Neural cell (in vitro differentiated cells): ENCODE measurements around the gene ZRANB1. TPM values are rescaled to one million over a fixed set of nuclear protein-coding genes. Genes with fewer than 3 reads are reported as not detected.

Experiments used
- H2AFZ ChIP-seq: fragments of 200-600, 300-800 bp; sonication (generic), shearing (Covaris generic); 2 replicates; pipeline ENCODE4 v1.6.0; 2014; ENCODE audit warnings: low read depth, mild to moderate bottlenecking, antibody characterized with exemption, low read length, moderate library complexity
- H3F3A ChIP-seq: fragments of 200-600 bp; shearing (Covaris generic); 2 replicates; pipeline ENCODE4 v1.6.1; 2016; ENCODE audit warnings: mild to moderate bottlenecking, moderate library complexity, mixed read lengths, antibody characterized with exemption, low read length; ENCODE audit not compliant: insufficient read depth, poor library complexity, severe bottlenecking
- H3K27ac ChIP-seq: fragments of 200-600, 300-800 bp; sonication (generic), shearing (Covaris generic); 2 replicates; pipeline ENCODE4 v1.5.1; 2014; ENCODE audit warnings: mild to moderate bottlenecking, low read length, moderate library complexity
- H3K27me3 ChIP-seq: fragments of 300-800, 200-600 bp; sonication (generic), shearing (Covaris generic); 2 replicates; pipeline ENCODE4 v1.6.0; 2014; ENCODE audit warnings: mild to moderate bottlenecking, low read depth, low read length, moderate library complexity; ENCODE audit not compliant: insufficient read depth
- H3K36me3 ChIP-seq: fragments of 300-800, 200-600 bp; sonication (generic), shearing (Covaris generic); 2 replicates; pipeline ENCODE4 v1.5.1; 2014; ENCODE audit warnings: mild to moderate bottlenecking, antibody characterized with exemption, low read length, moderate library complexity; ENCODE audit not compliant: insufficient read depth
- H3K4me2 ChIP-seq: fragments of 300-800, 200-600 bp; sonication (generic), shearing (Covaris generic); 2 replicates; pipeline ENCODE4 v1.6.0; 2014; ENCODE audit warnings: mild to moderate bottlenecking, low read length
- H3K4me3 ChIP-seq: fragments of 300-800, 200-600 bp; sonication (generic), shearing (Covaris generic); 2 replicates; pipeline ENCODE4 v1.5.1; 2014; ENCODE audit warnings: mild to moderate bottlenecking, low read length, moderate library complexity
- H3K79me2 ChIP-seq: fragments of 200-600 bp; shearing (Covaris generic); replicated peaks from 2 replicates; pipeline ENCODE4 v1.6.0; 2014; ENCODE audit warnings: mild to moderate bottlenecking, low read length, moderate library complexity; ENCODE audit not compliant: insufficient read depth
- H3K9ac ChIP-seq: fragments of 300-800, 200-600 bp; sonication (generic), shearing (Covaris generic); 2 replicates; pipeline ENCODE4 v1.6.1; 2016; ENCODE audit warnings: mild to moderate bottlenecking, low read length, mixed read lengths
- H3K9me2 ChIP-seq: fragments of 200-600 bp; shearing (Covaris generic); 2 replicates; pipeline ENCODE4 v1.6.1; 2016; ENCODE audit warnings: mild to moderate bottlenecking, low read length, mixed read lengths; ENCODE audit not compliant: insufficient read depth
- H3K9me3 ChIP-seq: fragments of 200-600, 300-800 bp; sonication (generic), shearing (Covaris generic); 2 replicates; pipeline ENCODE4 v1.6.1; 2016; ENCODE audit warnings: mild to moderate bottlenecking, mixed run types, low read length, moderate library complexity, mixed read lengths
- H4K20me1 ChIP-seq: fragments of 200-600 bp; shearing (Covaris generic); 2 replicates; pipeline ENCODE4 v1.6.1; 2016; ENCODE audit warnings: mild to moderate bottlenecking, mixed run types; ENCODE audit not compliant: insufficient read depth
- CTCF ChIP-seq: fragments of 450-650 bp; IDR thresholded peaks from 2 replicates; pipeline ENCODE4 v1.5.1; 2014; ENCODE audit warnings: antibody characterized with exemption, mild to moderate bottlenecking, moderate library complexity; ENCODE audit not compliant: poor library complexity, severe bottlenecking
- EP300 ChIP-seq: fragments of 450-650 bp; conservative IDR thresholded peaks from 2 replicates; pipeline ENCODE4 v1.6.1; 2014; ENCODE audit warnings: antibody characterized with exemption, mild to moderate bottlenecking, moderate library complexity; ENCODE audit not compliant: poor library complexity, severe bottlenecking
- EZH2 ChIP-seq: fragments of 200-600, 300-800 bp; shearing (Covaris generic), sonication (generic); IDR thresholded peaks from 2 replicates; pipeline ENCODE4 v1.6.1; 2014; ENCODE audit warnings: antibody characterized with exemption, low read length, borderline replicate concordance, mild to moderate bottlenecking; ENCODE audit not compliant: insufficient read depth, poor library complexity, severe bottlenecking
- MXI1 ChIP-seq: fragments of 450-650 bp; conservative IDR thresholded peaks from 2 replicates; pipeline ENCODE4 v1.6.1; 2014; ENCODE audit warnings: antibody characterized with exemption, mild to moderate bottlenecking; ENCODE audit not compliant: poor library complexity, severe bottlenecking
- POLR2AphosphoS5 ChIP-seq: IDR thresholded peaks from 2 replicates; pipeline ENCODE4 v1.6.1; 2012
- RAD21 ChIP-seq: fragments of 450-650 bp; conservative IDR thresholded peaks from 2 replicates; pipeline ENCODE4 v1.6.1; 2014; ENCODE audit warnings: antibody characterized with exemption, mild to moderate bottlenecking, moderate library complexity
- REST ChIP-seq: IDR thresholded peaks from 2 replicates; pipeline ENCODE4 v1.6.1; 2012; ENCODE audit warnings: borderline replicate concordance
- SMC3 ChIP-seq: fragments of 450-650 bp; conservative IDR thresholded peaks from 2 replicates; pipeline ENCODE4 v1.6.1; 2014; ENCODE audit warnings: antibody characterized with exemption, mild to moderate bottlenecking, moderate library complexity; ENCODE audit not compliant: poor library complexity
- TAF1 ChIP-seq: IDR thresholded peaks from 2 replicates; pipeline ENCODE4 v1.6.1; 2012; ENCODE audit warnings: low read depth
- polyA plus RNA-seq: library from polyadenylated mRNA; depleted of rRNA; stranded (reverse); fragments of >200 nt; gene quantifications from 2 replicates; pipeline ENCODE4 v1.2.3, GENCODE V29; 2014

The ZRANB1 gene
- polyA plus RNA-seq, 1 donor from 2014 or later: 47.7 TPM

GRCh38 chr10:125022671-125023070, 80.7 kb downstream of the ZRANB1 start:
- Histone ChIP-seq H2AFZ (no peak overlapping the region), H3K9me2 (no peaks in the 10 kb centered on the region), H3K9me3 (no peaks in the 10 kb centered on the region), H3K27ac (no peak overlapping the region), H4K20me1 (no peaks in the 10 kb centered on the region), H3K27me3 (no peaks in the 10 kb centered on the region), H3K36me3 (no peaks in the 10 kb centered on the region), H3K9ac (no peak overlapping the region), H3F3A (no peaks in the 10 kb centered on the region), H3K79me2 (peaks cover 33% of the 10 kb centered on the region), H3K4me2 (no peak overlapping the region), H3K4me3 (no peak overlapping the region)
- no peak for TF ChIP-seq SMC3
- TF ChIP-seq CTCF: no peak

- no peak overlapping the region for H3K9ac ChIP-seq
Observed at GRCh38 chr10:125023255-125023654, 81.3 kb downstream of the ZRANB1 start.

More at GRCh38 chr10:125023255-125023654, 81.3 kb downstream of the ZRANB1 start:
- no peak overlapping the region for H3K4me3 ChIP-seq
- H4K20me1 ChIP-seq: no peaks in the 10 kb centered on the region
- no peaks in the 10 kb centered on the region for H3K36me3 ChIP-seq
- no peak overlapping the region for H2AFZ ChIP-seq
- no peak for TF ChIP-seq REST
- no peak for TF ChIP-seq SMC3
- no peak for TF ChIP-seq EP300
- no peak for TF ChIP-seq TAF1
- TF ChIP-seq EZH2: no peak
- TF ChIP-seq POLR2AphosphoS5: no peak
- TF ChIP-seq RAD21: no peak
- no peak for TF ChIP-seq MXI1
- no peak for TF ChIP-seq CTCF
- no peaks in the 10 kb centered on the region for H3F3A ChIP-seq
- no peaks in the 10 kb centered on the region for H3K27me3 ChIP-seq
- no peak overlapping the region for H3K4me2 ChIP-seq
- no peaks in the 10 kb centered on the region for H3K9me3 ChIP-seq
- H3K9me2 ChIP-seq: no peaks in the 10 kb centered on the region
- peaks cover 33% of the 10 kb centered on the region for H3K79me2 ChIP-seq
- H3K27ac ChIP-seq: no peak overlapping the region
